GM23338 (cell line): ENCODE data around the gene ANKRD53. TPM values are rescaled to one million over a fixed set of nuclear protein-coding genes. Genes with fewer than 3 reads are reported as not detected.

Experiments used
- ATAC-seq: fragments of 200-7000 bp; cut with Tn5 transposase; 3 replicates; pipeline ENCODE4 v1.9.1; 2020
- DNase-seq: peaks from one replicate; pipeline ENCODE4 v3.0.0-alpha.2; 2015; ENCODE audit warnings: low spot score
- H2AFZ ChIP-seq: fragments of 200-600 bp; sonication (generic); 2 replicates; pipeline ENCODE4 v1.8.0; 2016; ENCODE audit warnings: antibody characterized with exemption, mild to moderate bottlenecking, moderate library complexity
- H3F3A ChIP-seq: fragments of 200-600 bp; sonication (generic); replicated peaks from 2 replicates; pipeline ENCODE4 v1.8.0; 2017; ENCODE audit warnings: antibody characterized with exemption, mixed run types, low read depth
- H3K27ac ChIP-seq: fragments of 200-600 bp; sonication (generic); 2 replicates; pipeline ENCODE4 v1.6.1; 2016; ENCODE audit warnings: low read depth
- H3K27me3 ChIP-seq: fragments of 200-600 bp; sonication (generic); 2 replicates; pipeline ENCODE4 v1.8.0; 2016; ENCODE audit warnings: mild to moderate bottlenecking, mixed run types, moderate library complexity; ENCODE audit not compliant: insufficient read depth
- H3K36me3 ChIP-seq: fragments of 200-600 bp; sonication (generic); 2 replicates; pipeline ENCODE4 v1.8.0; 2016; ENCODE audit warnings: mild to moderate bottlenecking; ENCODE audit not compliant: insufficient read depth
- H3K4me1 ChIP-seq: fragments of 200-600 bp; sonication (generic); 2 replicates; pipeline ENCODE4 v1.8.0; 2016; ENCODE audit warnings: mild to moderate bottlenecking, moderate library complexity; ENCODE audit not compliant: insufficient read depth
- H3K4me2 ChIP-seq: fragments of 200-600 bp; sonication (generic); 2 replicates; pipeline ENCODE4 v1.7.1; 2017; ENCODE audit warnings: mixed run types
- H3K4me3 ChIP-seq: fragments of 200-600 bp; sonication (generic); 2 replicates; pipeline ENCODE4 v1.6.1; 2016; ENCODE audit warnings: mixed run types
- H3K79me2 ChIP-seq: fragments of 200-600 bp; sonication (generic); replicated peaks from 2 replicates; pipeline ENCODE4 v1.8.0; 2017; ENCODE audit warnings: mild to moderate bottlenecking; ENCODE audit not compliant: insufficient read depth
- H3K9me2 ChIP-seq: fragments of 200-600 bp; sonication (generic); 2 replicates; pipeline ENCODE4 v1.8.0; 2017; ENCODE audit not compliant: insufficient read depth
- H4K20me1 ChIP-seq: fragments of 200-600 bp; sonication (generic); replicated peaks from 2 replicates; pipeline ENCODE4 v1.8.0; 2017; ENCODE audit warnings: mild to moderate bottlenecking; ENCODE audit not compliant: insufficient read depth
- H3K27ac Mint-ChIP-seq: 2 replicates; pipeline ENCODE4 v1.8.0; 2020; ENCODE audit warnings: inconsistent platforms, mild to moderate bottlenecking, moderate library complexity, mixed read lengths
- H3K27me3 Mint-ChIP-seq: 3 replicates; pipeline ENCODE4 v1.8.0; 2022; ENCODE audit warnings: low read depth, mild to moderate bottlenecking, moderate library complexity, mixed read lengths, inconsistent platforms; ENCODE audit not compliant: insufficient read depth, poor library complexity
- H3K36me3 Mint-ChIP-seq: 3 replicates; pipeline ENCODE4 v1.8.0; 2021; ENCODE audit warnings: low read depth, mild to moderate bottlenecking, inconsistent platforms, moderate library complexity, mixed read lengths
- H3K4me1 Mint-ChIP-seq: 3 replicates; pipeline ENCODE4 v1.8.0; 2020; ENCODE audit warnings: mild to moderate bottlenecking, inconsistent platforms, mixed read lengths
- H3K4me3 Mint-ChIP-seq: 3 replicates; pipeline ENCODE4 v1.8.0; 2021; ENCODE audit warnings: moderate library complexity, mild to moderate bottlenecking, inconsistent platforms, mixed read lengths
- H3K9me3 Mint-ChIP-seq: 3 replicates; pipeline ENCODE4 v1.8.0; 2020; ENCODE audit warnings: moderate library complexity, mild to moderate bottlenecking, inconsistent platforms, mixed read lengths
- CREB1 ChIP-seq: fragments of 250-450 bp; sonication (Bioruptor Pico); IDR thresholded peaks from 2 replicates; pipeline ENCODE4 v1.5.0; 2020; ENCODE audit warnings: low read depth, mild to moderate bottlenecking, moderate library complexity
- EZH2phosphoT487 ChIP-seq: fragments of 200-600 bp; sonication (generic); IDR thresholded peaks from one replicate; pipeline ENCODE4 v1.8.1; 2018; ENCODE audit warnings: antibody characterized with exemption; ENCODE audit not compliant: unreplicated experiment
- POLR2AphosphoS5 ChIP-seq: IDR thresholded peaks from 2 replicates; pipeline ENCODE4 v1.6.1; 2016; ENCODE audit warnings: antibody characterized with exemption, low read depth
- REST ChIP-seq: IDR thresholded peaks from one replicate; pipeline ENCODE4 v1.6.1; 2018; ENCODE audit warnings: antibody characterized with exemption; ENCODE audit not compliant: unreplicated experiment
- ZNF462 ChIP-seq: fragments of 250-450 bp; sonication (Bioruptor Pico); IDR thresholded peaks from 2 replicates; pipeline ENCODE4 v1.5.0; 2020; ENCODE audit warnings: mild to moderate bottlenecking, moderate library complexity
- polyA plus RNA-seq: library from polyadenylated mRNA; unstranded; fragments of >200 nt; fragmentation: Nextera tagmentation; extraction: Ambion mirVana; gene quantifications from 2 replicates; pipeline ENCODE4 v1.2.1, GENCODE V29; 2016
- total RNA-seq: library from RNA; depleted of rRNA; stranded (reverse); fragments of >200 nt; shearing (Covaris generic); gene quantifications from 2 replicates; pipeline ENCODE4 v1.2.3, GENCODE V29; 2014

The ANKRD53 gene
- total and polyA plus RNA-seq, 2 experiments from 2014 or later = 0.32 to 0.73 TPM

- TF ChIP-seq ZNF462 (CRISPR knock-in tag) = no peak
These were observed 7.5 kb downstream of the ANKRD53 start (continued) for GRCh38 chr2:70985956-70986355.

GRCh38 chr2:70986499-70987189, 8.2 kb downstream of the ANKRD53 start:
- no peaks in the 10 kb centered on the region for H3K4me1 ChIP-seq
- H3K27me3 ChIP-seq = no peaks in the 10 kb centered on the region
- H3K27ac Mint-ChIP-seq = no peak overlapping the region
- ATAC-seq = no peak
- H3K36me3 Mint-ChIP-seq = peaks cover 24% of the 10 kb centered on the region
- no peaks in the 10 kb centered on the region for H3K9me2 ChIP-seq
- H2AFZ ChIP-seq = no peak overlapping the region
- no peak overlapping the region for H3K4me3 Mint-ChIP-seq
- H3K9me3 Mint-ChIP-seq = no peaks in the 10 kb centered on the region
- H3K4me1 Mint-ChIP-seq = peaks cover 5% of the 10 kb centered on the region
- no peaks in the 10 kb centered on the region for H3K79me2 ChIP-seq
- H3K4me2 ChIP-seq = no peak overlapping the region
- H4K20me1 ChIP-seq = peaks cover 16% of the 10 kb centered on the region
- H3K27ac ChIP-seq = no peak overlapping the region
- H3K4me3 ChIP-seq = no peak overlapping the region
- TF ChIP-seq CREB1 (CRISPR knock-in tag) (no peak), POLR2AphosphoS5 (no peak), EZH2phosphoT487 (no peak), REST (no peak)
- peaks cover 10% of the 10 kb centered on the region for H3K27me3 Mint-ChIP-seq
- H3F3A ChIP-seq = no peaks in the 10 kb centered on the region
- H3K36me3 ChIP-seq = no peaks in the 10 kb centered on the region
- no peak for DNase-seq
